HG03520 (cell line): ENCODE results near the gene VCP.

ENCODE experiments used
- ATAC-seq: cut with Tn5 transposase; IDR thresholded peaks from one replicate; pipeline ENCODE4 v1.9.1; 2021; ENCODE audit warnings: mild to moderate bottlenecking, moderate library complexity; ENCODE audit not compliant: unreplicated experiment

VCP gene

DNA sequence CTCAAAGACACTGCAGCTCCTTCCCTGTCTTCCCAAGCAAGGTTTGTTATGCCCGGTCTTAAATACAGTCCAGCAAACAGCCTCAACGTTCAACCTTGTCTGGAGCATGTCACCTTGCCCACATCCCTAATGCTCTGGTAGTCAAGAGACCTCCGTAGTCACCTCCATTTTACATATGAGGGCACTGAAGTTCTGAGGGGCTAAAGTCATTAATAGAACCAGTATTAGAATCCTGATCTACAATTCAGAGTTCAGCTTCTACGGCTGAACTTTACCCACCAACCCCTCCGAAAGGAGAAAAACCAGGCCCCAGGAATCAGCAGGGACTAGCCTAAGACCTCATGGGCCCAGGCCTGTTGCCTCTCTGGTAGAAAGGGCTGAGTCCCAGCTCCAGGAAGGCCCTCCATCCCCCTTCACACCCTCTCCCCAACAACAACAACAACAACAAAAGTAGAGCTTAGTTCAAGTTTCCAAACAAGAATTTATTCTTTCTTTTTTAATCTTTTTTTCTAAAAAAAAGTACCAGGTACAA lies 31.3 kb upstream of the VCP start:
- ATAC-seq, result no peak

DNA sequence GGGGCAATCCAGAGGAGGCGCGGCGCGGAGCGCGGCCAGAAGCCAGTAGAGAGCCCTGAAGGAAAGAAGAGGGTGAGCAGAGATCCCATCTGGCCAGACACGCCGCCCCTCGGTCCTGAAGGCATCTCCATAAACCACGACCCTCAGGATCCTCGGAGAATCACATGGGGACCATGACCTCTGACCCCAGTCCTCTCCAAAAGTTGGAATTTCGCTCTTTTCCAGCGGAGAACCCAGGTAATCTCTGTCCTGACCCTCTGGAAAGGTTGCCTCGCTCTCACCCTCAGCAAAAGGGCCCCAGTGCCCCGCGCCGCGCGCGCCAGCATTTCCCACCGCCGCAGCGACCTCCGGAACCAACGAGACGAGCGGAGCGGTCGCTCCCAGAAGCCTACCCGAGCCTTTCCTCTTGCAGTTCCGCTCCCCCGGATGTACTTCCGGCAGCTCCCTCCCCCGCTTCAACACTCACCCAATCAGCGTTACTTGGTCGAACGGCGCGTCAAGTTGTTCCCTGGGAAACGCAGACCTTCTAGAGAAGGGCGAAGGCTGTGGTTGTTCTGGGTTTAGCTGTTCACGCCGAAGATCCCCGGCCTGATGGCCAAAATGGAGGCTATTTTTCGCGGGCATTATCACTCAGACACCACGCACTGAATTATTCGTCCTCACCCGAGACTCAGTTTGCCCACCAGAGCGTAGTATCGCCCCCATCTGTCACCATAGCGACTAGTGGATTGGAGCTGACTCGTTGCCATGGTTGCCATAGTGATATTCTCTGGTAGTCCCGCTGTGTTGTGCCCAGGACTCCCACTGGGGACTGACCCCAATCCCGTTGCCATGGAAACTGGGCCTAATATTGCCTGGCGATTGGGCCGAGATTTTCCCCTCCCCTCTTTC lies 30.6 kb upstream of the VCP start, which contains the start of gene STOML2:
TSS of gene STOML2 (minus strand) at position 363 of the 891 bp plus-strand sequence. CDS start at position 326, 37 bp downstream.
- peak; percentile 86 for ATAC-seq

- no peak for ATAC-seq
These were observed 30.0 kb upstream of the VCP start for GRCh38 chr9:35102465-35102768.

DNA sequence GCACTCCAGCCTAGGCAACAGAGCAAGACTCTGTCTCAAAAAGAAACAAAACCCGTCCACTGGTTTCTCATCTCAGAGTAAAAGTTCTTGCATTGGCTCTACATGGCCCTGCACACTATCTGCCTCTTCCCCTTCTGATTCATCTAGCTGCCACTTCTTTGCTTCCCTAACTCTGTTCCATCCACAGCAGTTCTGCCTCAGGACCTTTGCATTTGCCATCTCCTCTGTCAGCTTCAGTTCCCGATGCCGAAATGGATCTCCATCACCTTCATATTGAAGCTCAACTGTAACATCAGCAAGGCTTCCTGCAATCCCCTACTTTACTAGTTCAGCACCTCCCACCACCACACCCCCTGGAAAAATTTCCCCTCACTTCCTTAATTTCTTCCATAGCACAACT lies 25.1 kb upstream of the VCP start:
- no peak for ATAC-seq

- peak; percentile 90 for ATAC-seq
These were observed 23.8 kb upstream of the VCP start, which contains the start of gene PIGO for GRCh38 chr9:35096035-35096849. Gene PIGO (minus strand): TSS chr9:35096591. CDS start chr9:35095565, 1,026 bp downstream.

DNA sequence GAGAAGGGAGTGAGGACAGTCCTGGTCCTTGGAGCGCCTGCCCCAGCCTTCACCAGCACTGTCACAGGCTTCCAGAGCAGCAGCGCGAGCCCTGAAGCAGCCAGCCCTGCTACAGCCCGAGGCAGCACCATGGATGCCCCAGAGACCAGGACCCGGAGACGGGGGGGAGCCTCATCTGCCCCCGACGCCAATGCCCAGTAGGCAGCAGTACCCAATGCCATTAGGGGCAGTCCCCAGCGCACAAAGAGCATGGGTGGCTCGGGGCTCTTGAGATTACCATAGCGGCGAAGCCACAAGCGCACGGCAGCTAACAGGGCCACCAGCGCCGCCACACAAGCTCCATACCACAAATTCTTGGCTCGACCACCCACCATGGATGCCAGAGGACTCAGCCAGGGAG lies 19.1 kb upstream of the VCP start:
- ATAC-seq, result no peak

GRCh38 chr9:35089434-35089833 lies 17.0 kb upstream of the VCP start:
- no peak for ATAC-seq

GRCh38 chr9:35085078-35085477 lies 12.7 kb upstream of the VCP start:
- ATAC-seq, result no peak

- ATAC-seq, result peak; percentile 92
These were observed 7.3 kb upstream of the VCP start, which contains the start of gene FANCG for GRCh38 chr9:35079426-35080341. Gene FANCG (minus strand): TSS chr9:35079942. CDS start chr9:35079524, 418 bp downstream.

DNA sequence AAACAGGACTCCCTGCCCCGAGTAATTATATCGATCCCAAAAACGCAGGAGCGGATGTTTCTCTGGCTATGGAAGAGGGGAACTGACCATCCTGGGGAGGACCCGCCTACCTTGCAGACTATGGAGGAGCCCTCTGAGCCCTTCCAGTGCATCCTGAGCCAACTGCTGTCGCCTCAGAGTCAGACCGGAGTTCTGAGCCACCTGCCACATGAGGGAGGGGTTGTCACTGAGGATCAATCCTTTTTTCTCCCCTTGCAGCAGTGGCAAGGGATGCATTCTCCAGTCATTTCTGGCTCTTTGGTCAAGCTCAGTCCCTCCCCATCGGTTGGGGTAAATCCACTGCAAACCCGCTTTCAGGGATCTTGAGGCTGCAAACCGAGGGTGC lies 6.6 kb upstream of the VCP start:
- ATAC-seq, result no peak

DNA sequence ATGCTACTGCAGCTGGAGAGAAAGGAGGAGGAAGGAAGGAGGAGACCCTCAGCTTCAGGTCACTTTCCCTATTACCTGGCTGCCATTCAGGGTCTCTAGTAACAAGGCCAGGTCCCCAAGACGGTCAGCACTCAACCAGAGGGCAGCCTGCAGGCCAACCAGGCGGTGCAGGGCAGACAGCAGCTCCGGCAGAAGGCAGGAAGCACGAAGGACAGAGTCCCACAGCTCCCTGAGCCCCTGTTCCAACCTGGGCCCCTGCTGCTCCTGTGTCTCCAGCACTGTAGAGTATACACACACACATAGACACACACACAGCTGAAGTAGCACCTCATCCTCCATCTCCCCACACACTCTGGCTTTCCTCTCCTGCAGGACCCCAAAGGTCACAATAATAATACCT lies 5.6 kb upstream of the VCP start:
- ATAC-seq, result no peak

DNA sequence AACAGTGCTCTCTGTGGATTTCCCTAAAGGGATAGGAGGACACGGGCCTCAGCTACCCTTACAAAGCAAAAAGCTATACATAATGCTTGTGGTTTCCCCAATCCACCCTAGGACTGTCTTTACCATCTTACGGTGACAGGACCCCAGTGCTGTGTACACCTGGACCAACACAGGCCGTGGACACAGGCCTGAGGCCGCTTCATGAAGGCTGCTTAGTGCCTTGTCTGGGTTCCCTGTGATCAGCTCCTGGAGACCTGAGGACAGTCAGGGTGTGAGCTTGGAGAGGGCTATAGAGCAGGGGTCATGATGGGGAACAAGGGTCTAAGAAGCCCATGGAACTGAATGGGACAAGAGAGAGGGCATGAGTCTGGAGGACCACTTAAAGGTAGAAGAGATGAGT lies 4.4 kb upstream of the VCP start:
- ATAC-seq, result no peak

- no peak for ATAC-seq
These were observed 2.9 kb upstream of the VCP start for GRCh38 chr9:35075358-35075757.

- ATAC-seq, result no peak
These were observed 2.4 kb upstream of the VCP start for GRCh38 chr9:35074791-35075190.

GRCh38 chr9:35074141-35074540 lies 1.7 kb upstream of the VCP start:
- no peak for ATAC-seq

- no peak for ATAC-seq
These were observed 821 bp upstream of the VCP start for GRCh38 chr9:35073279-35073612.

- ATAC-seq, result peak; percentile 45
These were observed 488 bp downstream of the VCP start for GRCh38 chr9:35071814-35072460.

DNA sequence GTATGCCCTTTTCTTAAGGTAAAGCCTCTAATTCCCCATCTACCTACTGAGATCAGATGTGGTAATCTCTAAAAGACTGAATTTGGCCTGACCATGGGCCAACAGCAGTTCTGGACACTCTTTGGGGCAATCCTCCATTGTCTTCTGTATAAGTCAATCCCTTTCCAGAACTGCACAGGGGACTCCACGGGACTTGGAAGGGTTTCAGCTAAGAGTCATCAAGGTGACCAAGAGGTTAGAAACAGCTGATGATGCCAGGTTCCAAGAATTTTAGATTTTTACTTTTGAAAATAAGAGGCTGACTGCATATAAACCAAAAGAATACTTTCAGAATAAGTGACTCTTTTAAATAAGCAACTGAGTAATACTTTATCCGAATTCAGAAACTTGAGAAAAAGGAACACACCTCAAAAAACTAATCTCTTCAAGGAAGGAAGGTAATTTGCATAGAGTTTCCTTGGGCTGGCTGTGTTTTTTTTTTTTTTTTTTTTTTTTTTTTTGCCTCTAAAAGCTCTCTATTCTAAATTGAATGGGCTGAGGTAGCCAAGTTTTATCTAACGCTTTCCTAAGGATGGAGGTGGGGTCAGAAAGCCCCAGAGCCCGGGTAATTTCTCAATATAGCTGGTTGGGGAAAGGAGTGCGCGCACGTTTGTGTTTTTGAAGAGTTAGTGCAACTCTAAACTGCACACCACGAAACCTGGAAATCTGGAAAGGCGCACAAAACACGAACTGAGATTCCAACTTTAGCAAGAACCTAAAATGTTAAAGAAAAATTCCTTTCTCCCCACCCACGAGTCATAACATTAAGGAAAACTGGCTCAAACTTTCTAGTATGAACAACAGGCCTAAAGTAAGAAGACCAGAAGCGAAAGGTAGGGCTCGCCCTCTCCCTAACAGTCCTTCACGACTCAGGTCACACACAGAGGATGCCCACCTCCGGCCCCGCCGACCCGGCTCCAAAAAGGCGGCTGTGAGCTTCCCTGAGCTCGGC lies 1.3 kb downstream of the VCP start:
- no peak for ATAC-seq

DNA sequence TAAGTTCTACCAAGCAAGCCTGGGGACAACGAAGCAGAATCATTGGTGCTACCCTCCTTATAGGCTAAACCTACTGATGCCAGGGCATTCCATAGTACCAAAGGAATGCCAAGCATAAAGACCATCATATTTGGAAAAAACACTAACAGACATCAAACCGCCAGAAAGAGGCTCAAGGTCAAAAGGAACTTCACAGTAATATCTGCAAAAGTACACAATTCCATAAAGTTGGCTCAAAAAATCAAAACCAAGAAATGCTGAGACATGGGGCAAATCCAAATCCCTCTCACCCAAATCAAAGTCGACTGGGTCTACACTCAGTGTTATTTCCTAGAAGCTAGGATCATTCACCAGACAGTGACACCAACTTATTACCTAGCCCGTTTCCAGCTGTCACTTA lies 3.4 kb downstream of the VCP start:
- ATAC-seq, result no peak
